Omental fat pad (tissue), 4 donors: Measurements from ENCODE around the gene TTC27. TPM values are rescaled to one million over a fixed set of nuclear protein-coding genes. Genes with fewer than 3 reads are reported as not detected.
"Not testable (repeated sequence)": the region's sequence is repeated elsewhere in the genome, so short reads cannot be mapped to it uniquely, and the experiment has no call there.

Source experiments
- ATAC-seq: fragments of 150-250 bp; one replicate; pipeline ENCODE4 v1.9.1; 2016; ENCODE audit warnings: mild to moderate bottlenecking, moderate library complexity; ENCODE audit not compliant: low FRiP score
- DNase-seq: peaks from one replicate; pipeline ENCODE4 v3.0.0-alpha.2; 2019; ENCODE audit warnings: low spot score
- CTCF ChIP-seq, 3 donors: fragments of 450-650 bp; IDR thresholded peaks; one replicate each; pipeline ENCODE4 v1.5.1; 2016 to 2017; ENCODE audit warnings: antibody characterized with exemption in 3 of 3, mild to moderate bottlenecking in 3 of 3, moderate library complexity in 2 of 3
- total RNA-seq, 4 donors: library from RNA; depleted of rRNA; stranded (reverse); fragments of >200 nt; gene quantifications; one replicate each; pipeline ENCODE4 v1.1.0, GENCODE V29; 2016

The TTC27 gene
- total RNA-seq, 4 donors from 2014 or later, result 13.9 to 21.8 (median 15.2) TPM

GRCh38 chr2:32750880-32751279 lies 123.0 kb downstream of the TTC27 start:
- no peak for TF ChIP-seq CTCF (IDR thresholded peaks at IDR 0.05)

GRCh38 chr2:32752205-32752604 lies 124.4 kb downstream of the TTC27 start:
- no peak for TF ChIP-seq CTCF (IDR thresholded peaks at IDR 0.05)
- DNase-seq (no peak), ATAC-seq (no peak)

More at GRCh38 chr2:32750880-32751279, 123.0 kb downstream of the TTC27 start:
- ATAC-seq, result no peak
- no peak for DNase-seq

GRCh38 chr2:32752952-32753351 lies 125.1 kb downstream of the TTC27 start:
- TF ChIP-seq CTCF (IDR thresholded peaks at IDR 0.05), result no peak
- ATAC-seq (no peak), DNase-seq (no peak)

- not testable (repeated sequence) for ATAC-seq, DNase-seq
Observed at GRCh38 chr2:32754676-32755075, 126.8 kb downstream of the TTC27 start.

GRCh38 chr2:32755666-32756065 lies 127.8 kb downstream of the TTC27 start:
- DNase-seq (no peak), ATAC-seq (no peak)
- TF ChIP-seq CTCF (IDR thresholded peaks at IDR 0.05), result no peak

- ATAC-seq (no peak), DNase-seq (no peak)
- TF ChIP-seq CTCF (IDR thresholded peaks at IDR 0.05), result no peak
Observed at GRCh38 chr2:32756074-32756727, 128.4 kb downstream of the TTC27 start.

GRCh38 chr2:32758232-32758631 lies 130.4 kb downstream of the TTC27 start:
- no peak for TF ChIP-seq CTCF (IDR thresholded peaks at IDR 0.05)
- ATAC-seq, result no peak

More at GRCh38 chr2:32758232-32758631, 130.4 kb downstream of the TTC27 start:
- no peak for DNase-seq
